GM23338 (cell line): Measurements from ENCODE around the gene RBM45.

Experiments
- CTCF ChIP-seq, 2 experiments: fragments of 200-600 bp in 1 of 2; sonication (generic) in 1 of 2; conservative IDR thresholded peaks; 2 replicates each; pipeline versions ENCODE4 v1.5.1 to v1.6.1; 2016 to 2017; ENCODE audit warnings: antibody characterized with exemption in 2 of 2, low read depth in 2 of 2, mild to moderate bottlenecking in 2 of 2, moderate library complexity in 1 of 2
- ZNF331 ChIP-seq: fragments of 250-450 bp; sonication (Bioruptor Pico); IDR thresholded peaks from 2 replicates; pipeline ENCODE4 v1.5.0; 2020; ENCODE audit warnings: low read depth, mild to moderate bottlenecking, moderate library complexity

- no peak for TF ChIP-seq CTCF (conservative IDR thresholded peaks at IDR 0.05; ENCODE audit: low read depth in 2 of 2)
- TF ChIP-seq ZNF331: no peak
Observed at GRCh38 chr2:178159966-178160365, 47.7 kb downstream of the RBM45 start.
